PC-9 (cell line): ENCODE data around the gene BARHL1.

ENCODE experiments used
- EZH2 ChIP-seq: fragments of 200-600 bp; sonication (generic); IDR thresholded peaks from 2 replicates; pipeline ENCODE4 v1.8.0; 2017; ENCODE audit warnings: antibody characterized with exemption, low read depth
- TF ChIP-seq, protein P1 (sequence below): fragments of 200-600 bp; sonication (generic); conservative IDR thresholded peaks from 2 replicates; pipeline ENCODE4 v1.6.1; 2017; ENCODE audit warnings: mixed run types, antibody characterized with exemption, mild to moderate bottlenecking, moderate library complexity

DNA sequence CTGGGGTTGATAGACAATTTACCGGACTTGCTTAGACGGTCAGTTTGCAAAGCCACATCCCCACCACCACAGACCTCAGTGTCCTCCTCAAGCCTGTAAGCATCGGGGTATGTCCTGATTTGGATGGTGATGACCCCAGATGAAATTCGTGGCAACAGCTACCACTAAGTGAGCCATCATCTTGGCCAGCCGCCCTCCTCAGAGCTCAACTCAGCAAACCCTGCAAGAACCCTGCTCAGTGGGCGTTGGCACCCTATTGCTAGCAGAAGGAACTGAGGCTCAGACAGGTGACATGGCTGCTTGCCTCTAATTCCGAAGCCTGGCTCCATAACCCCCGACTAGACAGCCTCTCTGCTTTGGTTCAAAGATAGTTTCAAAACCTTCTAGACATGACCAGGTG lies 41.4 kb upstream of the BARHL1 start:
- TF ChIP-seq, protein P1, sequence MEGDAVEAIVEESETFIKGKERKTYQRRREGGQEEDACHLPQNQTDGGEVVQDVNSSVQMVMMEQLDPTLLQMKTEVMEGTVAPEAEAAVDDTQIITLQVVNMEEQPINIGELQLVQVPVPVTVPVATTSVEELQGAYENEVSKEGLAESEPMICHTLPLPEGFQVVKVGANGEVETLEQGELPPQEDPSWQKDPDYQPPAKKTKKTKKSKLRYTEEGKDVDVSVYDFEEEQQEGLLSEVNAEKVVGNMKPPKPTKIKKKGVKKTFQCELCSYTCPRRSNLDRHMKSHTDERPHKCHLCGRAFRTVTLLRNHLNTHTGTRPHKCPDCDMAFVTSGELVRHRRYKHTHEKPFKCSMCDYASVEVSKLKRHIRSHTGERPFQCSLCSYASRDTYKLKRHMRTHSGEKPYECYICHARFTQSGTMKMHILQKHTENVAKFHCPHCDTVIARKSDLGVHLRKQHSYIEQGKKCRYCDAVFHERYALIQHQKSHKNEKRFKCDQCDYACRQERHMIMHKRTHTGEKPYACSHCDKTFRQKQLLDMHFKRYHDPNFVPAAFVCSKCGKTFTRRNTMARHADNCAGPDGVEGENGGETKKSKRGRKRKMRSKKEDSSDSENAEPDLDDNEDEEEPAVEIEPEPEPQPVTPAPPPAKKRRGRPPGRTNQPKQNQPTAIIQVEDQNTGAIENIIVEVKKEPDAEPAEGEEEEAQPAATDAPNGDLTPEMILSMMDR, result no peak
- TF ChIP-seq EZH2, result no peak
